Measurements from ENCODE around the gene CBX1.

DNA sequence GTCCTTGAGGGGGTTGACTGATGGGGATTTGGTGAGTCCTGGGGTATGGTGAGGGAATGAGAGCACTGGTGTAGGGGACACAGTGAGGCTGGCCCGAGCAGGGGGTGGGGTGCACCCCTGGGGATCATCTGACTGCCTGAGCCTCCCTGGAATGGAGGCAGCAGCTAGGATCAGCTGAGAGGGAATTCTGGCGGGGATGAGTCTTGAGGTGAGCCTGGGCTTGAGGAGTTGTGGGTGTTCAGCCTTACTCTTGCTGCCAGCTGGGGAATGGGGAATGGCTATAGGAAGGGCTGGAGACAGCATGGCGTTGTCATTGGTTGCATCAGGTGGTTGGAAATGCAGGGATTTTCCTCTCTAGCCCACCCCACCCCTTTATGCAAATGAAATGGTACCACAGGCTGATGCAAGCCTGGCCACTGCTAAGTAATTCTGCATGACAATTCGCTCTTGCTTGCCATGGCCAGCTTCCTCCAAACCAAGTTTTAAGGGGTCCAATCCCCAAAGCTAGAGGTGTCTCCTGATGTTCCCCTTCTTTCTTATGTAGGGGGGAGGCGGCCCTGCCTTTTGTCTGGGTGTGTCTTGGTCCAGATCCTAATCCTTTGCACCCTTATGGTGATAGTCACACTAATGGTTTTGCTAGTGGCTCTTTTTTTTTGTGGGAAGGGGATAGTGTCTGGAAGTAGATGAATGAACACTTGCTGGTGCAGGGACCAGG lies 45.6 kb downstream of the CBX1 start:
- TF ChIP-seq POLR2A (IDR thresholded peaks at IDR 0.05; ENCODE audit: low read depth, low read length) = no peak
- no peak for TF ChIP-seq TAF1 (IDR thresholded peaks at IDR 0.05; ENCODE audit: borderline replicate concordance, low read depth, low read length)
- TF ChIP-seq POLR2AphosphoS5 (IDR thresholded peaks at IDR 0.05; ENCODE audit: low read depth, low read length) = no peak; the same call in 1 of the 2 replicates
